HG03280 (cell line): ENCODE data around the gene RIPK3.
"Not testable (repeated sequence)": the region's sequence is repeated elsewhere in the genome, so short reads cannot be mapped to it uniquely, and the experiment has no call there.

Experiments
- ATAC-seq: cut with Tn5 transposase; IDR thresholded peaks from one replicate; pipeline ENCODE4 v1.9.1; 2021; ENCODE audit warnings: mild to moderate bottlenecking, moderate library complexity; ENCODE audit not compliant: unreplicated experiment

Gene RIPK3

DNA sequence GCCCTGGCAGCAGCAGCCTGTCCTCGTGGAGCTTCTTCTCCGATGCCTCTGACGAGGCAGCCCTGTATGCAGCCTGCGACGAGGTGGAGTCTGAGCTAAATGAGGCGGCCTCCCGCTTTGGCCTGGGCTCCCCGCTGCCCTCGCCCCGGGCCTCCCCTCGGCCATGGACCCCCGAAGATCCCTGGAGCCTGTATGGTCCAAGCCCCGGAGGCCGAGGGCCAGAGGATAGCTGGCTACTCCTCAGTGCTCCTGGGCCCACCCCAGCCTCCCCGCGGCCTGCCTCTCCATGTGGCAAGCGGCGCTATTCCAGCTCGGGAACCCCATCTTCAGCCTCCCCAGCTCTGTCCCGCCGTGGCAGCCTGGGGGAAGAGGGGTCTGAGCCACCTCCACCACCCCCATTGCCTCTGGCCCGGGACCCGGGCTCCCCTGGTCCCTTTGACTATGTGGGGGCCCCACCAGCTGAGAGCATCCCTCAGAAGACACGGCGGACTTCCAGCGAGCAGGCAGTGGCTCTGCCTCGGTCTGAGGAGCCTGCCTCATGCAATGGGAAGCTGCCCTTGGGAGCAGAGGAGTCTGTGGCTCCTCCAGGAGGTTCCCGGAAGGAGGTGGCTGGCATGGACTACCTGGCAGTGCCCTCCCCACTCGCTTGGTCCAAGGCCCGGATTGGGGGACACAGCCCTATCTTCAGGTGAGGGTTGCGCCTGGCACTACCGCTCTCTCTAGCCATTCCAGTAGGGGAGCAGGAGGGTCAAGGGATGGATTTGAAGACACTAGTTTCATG, 30.3 kb upstream of the RIPK3 start:
- ATAC-seq = no peak

DNA sequence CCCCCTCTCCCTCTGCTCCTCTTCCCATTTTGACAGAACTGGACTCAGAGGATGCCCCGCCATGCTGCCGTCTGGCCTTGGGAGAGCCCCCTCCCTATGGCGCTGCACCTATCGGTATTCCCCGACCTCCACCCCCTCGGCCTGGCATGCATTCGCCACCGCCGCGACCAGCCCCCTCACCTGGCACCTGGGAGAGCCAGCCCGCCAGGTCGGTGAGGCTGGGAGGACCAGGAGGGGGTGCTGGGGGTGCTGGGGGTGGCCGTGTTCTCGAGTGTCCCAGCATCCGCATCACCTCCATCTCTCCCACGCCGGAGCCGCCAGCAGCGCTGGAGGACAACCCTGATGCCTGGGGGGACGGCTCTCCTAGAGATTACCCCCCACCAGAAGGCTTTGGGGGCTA, 29.7 kb upstream of the RIPK3 start:
- no peak for ATAC-seq

DNA sequence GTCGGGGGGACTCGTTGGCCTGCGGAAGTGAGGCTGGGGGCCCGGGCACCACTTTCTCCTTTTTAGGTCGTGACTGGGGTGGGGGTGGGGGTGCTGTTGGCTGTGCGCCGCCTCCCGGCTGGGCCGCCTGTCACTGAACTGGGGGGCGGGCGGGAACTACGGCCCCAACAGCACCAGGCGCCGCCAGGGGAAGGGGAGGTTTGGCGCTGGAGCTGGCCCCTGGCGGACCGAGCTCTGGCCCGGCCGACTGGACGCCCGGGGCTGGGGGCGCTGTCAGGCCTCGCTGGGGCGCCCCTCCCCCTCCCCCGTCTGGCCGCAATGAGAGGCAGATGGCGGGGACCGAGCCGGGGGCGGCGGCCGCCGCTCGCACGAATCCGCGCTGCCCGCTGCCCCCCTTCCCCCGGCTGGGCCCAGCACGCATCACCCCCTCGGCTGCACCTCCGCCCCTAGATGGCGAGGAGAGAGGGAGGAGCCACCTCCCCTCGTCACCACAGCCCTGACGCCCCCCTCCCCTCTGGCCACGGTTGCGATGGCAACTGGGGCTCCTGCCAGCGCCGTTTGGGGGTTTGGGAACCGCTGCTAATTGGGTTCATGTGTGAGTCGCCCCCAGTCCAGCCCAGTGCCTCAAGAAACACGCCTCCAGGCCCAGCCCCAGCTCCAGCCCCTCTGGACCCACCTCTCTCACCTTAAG, 28.9 kb upstream of the RIPK3 start:
- no peak for ATAC-seq

DNA sequence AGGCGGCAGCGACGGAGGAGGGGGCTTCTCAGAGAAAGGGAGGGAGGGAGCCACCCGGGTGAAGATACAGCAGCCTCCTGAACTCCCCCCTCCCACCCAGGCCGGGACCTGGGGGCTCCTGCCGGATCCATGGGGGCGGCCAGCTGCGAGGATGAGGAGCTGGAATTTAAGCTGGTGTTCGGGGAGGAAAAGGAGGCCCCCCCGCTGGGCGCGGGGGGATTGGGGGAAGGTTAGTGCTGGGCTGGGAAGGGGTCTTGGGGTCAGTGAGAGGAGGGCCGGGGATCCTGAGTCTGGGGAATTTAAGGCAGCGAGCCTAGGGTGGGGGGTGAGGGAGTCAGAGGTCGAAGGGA, 28.4 kb upstream of the RIPK3 start:
- ATAC-seq = no peak

DNA sequence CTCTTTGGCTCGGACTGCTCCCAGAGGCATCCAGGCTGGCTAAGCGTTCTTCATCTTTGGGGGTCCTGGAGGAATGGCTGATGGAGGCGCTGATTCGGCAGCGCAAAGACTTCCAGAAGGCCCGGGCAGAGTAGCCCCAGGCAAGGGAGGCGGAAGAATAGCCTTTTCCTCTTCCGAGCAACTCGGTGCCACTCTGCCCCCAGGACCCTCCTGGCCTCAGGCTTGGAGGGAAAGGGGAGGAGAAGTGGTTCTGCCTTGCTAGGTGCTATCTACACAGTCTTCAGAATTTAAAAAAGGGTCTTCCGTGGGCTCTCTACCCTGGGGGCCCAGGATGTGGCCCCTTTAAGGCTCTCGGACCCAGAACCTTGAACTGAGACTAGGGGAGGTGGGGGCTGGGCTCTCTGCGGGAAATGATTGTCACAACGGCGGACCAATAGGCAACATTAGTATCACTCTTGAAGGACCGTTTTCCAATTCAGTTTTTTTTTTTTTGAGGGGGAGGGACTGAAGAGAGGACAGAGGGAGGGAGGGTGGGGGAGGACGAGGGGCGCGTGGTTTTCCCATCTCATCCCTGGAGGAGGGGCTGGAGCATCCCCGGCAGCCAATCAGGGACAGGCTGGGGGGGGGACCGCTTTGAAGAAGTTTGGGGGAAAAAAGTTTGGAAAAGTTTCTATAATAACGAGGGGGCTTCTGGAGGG, 27.9 kb upstream of the RIPK3 start, which contains the start of gene NFATC4:
TSS of gene NFATC4 (plus strand) at position 671 of the 698 bp plus-strand sequence. CDS start 157 bp downstream, outside the sequence.
- no peak for ATAC-seq

DNA sequence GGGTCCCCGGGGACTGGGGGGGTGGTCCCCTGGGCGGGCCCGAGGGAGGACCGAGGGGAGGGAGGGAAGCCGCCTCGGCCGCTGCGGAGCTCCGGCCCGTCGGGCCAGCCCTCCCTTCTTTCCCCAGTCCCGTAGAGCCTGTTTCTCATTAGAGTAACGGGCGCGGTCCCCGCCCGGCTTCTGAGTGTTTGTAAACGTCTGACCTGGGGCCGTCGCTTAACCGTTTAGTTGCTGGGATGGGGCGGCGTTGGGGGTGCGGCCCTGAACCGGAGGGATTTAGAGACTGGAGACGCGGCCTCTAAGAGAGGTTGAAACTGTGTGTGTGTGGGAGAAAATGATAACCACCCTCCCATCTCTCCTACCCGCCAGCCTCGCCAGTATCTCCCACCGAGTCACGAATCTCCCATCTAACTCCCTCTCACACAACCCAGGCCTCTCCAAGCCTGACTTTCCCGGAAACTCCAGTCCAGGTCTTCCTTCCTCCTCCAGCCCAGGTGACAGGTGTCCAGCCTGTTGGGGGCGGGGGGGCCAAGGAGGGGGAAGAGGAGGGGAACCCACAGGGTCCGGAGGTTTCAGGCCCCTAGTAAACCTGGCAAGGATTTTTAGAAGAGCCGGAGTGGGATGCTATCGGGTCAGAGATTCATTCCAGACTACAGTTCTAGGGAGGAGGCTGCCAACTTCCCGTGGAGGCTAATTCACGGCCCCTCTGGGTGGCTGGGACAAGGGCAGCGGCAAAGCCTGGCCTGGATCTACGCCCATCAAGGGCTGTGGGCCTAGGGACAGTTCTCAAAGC, 27.1 kb upstream of the RIPK3 start:
- peak; percentile 58 for ATAC-seq

DNA sequence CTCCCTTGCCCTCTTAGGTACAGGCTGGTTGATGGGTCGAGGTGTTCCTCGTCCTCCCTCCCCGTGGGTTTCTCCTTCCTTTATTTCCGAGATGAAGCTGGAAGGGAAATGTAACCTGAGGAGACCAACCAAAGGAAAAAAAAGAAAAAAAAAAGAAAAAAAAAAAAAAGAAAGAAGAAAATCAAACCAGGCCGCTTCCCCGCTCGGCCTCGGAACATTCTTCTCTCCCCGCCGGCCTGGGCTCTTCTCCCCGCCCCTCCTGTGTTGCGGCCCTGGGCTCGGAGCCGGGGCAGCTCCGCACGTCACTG, 26.6 kb upstream of the RIPK3 start:
- ATAC-seq = no peak

DNA sequence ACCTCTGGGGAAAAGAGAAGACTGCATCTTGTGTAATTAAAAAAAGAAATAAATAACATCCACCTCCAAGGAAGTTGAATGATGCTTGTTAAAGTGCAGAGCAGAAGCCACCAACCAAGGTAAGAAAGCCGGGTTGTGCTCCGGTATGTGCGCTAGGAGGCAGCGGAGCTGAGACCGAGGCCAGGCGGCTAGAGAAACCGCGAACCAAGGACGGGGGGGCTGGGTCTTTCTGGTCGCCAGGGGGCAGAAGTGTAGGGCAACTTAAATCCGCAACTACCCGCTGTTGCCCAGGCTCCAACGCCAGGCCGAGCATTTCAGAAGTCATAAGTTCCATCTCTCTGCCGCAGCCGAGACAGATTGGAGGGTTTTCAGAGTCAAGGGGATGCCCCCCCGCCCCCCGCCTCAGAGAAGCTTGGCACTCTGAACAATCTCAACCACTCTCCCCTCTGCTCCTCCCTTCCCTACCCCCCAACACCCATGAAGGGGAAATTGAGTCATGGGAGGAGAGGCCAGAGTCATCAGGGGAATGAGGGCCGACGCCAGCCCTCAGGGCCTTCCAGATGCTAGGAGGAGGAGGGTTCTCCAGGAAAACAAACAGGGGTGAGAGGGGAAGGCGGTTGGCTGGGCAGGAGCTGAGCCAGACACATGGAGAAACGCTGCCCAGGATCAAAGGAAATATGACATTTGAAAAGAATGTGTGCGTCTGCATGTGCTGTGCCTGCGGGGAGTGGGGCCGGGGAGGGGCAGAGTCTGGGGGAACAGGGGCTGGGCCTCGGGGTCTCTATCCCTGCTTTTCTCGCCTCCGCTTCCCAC, 26.0 kb upstream of the RIPK3 start:
- ATAC-seq = peak; percentile 50

DNA sequence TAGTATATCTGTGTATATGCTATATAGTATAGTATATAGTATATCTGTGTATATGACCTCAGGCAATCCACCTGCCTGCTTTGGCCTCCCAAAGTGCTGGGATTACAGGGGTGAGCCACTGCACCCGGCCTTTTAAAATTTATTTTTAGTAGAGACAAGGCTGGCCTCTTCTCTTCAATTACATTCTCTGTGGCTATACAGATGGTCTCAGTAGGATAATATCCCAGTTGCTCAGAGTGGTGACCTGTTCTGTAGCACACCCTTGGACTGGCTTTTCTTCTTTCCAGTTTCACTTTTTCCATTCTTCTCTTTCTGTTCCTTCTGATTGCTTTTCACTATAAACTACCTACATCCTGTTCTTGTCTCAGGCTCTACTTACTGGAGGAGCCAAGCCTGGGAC, 25.1 kb upstream of the RIPK3 start:
- ATAC-seq = no peak

DNA sequence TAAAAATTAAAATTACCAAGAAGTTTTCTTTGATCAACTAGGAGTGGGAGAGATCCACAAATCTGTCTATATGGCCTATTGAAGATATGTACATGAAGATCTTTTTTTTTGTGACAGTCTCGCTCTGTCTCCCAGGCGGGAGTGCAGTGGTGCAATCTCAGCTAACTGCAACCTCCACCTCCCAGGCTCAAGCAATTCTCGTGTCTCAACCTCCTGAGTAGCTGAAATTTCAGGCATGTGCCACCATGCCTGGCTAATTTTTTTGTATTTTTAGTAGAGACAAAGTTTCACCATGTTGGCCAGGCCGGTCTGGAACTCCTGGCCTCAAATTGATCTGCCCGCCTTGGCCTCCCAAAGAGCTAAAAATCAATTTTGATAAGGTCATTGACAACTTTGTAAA, 23.6 kb upstream of the RIPK3 start:
- ATAC-seq = no peak

DNA sequence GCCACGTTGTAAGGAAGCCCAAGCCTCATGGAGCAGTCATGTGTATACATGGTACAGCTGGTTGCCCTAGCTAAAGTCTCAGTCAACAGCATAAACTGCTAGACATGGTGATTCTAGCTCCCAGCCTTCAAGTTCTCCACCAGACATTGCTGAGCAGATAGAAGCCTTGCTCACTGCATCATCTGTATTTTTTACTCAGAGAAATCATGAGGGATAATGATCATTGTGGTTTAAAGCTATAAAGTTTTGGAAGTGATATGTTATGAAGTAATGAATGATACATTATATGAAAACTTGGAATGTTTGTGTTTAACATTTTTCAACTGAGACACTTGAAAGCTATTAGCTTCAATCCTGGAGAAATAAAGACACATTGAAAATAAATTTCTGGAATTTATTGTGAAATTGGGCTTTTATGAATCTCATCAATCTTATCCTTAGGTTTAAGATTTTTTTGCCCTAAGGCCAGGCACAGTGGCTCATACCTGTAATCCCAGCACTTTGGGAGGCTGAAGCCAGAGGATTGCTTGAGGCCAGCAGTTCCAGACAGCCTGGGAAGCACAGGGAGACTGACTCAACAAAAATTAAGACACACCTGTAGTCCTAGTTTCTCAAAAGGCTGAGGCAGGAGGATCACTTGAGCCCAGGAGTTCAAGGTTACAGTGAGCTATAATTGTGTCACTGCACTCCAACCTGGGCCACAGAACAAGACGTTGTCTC, 22.6 kb upstream of the RIPK3 start:
- no peak for ATAC-seq

DNA sequence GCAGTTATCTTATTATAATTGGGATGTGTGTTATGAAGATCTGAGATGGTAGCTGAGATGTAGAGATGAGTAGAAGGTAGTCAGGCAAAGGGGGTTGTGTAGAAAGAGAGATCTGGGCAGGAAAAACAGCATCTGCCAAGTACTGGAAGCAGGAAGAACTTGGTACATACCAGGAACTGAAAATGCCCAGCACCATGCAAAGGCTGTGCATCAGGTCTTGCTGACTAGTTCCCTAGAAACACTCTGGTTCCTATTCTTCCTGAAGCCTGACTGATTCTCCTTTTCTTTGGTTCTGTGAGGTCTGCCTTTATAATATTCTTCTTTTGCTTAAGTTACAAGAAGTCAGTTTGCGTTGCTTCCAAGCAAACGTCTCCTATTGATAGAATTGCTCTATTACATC, 21.5 kb upstream of the RIPK3 start:
- ATAC-seq = no peak

DNA sequence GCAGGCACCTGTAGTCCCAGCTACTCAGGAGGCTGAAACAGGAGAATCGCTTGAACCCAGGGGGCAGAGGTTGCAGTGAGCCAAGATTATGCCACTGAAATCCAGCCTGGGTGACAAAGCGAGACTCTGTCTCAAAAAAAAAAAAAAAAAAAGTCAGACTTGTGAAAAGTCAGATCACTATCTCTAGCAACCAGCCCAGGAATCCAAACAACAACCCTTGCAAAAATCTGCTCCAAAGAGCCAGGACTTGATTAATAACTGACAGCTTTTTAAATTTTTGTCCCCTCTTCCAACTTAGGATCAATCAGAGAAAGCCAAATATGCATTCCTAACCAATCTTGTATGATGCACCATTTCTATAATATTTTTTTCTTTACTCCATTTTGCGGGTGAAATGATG, 20.5 kb upstream of the RIPK3 start:
- no peak for ATAC-seq

DNA sequence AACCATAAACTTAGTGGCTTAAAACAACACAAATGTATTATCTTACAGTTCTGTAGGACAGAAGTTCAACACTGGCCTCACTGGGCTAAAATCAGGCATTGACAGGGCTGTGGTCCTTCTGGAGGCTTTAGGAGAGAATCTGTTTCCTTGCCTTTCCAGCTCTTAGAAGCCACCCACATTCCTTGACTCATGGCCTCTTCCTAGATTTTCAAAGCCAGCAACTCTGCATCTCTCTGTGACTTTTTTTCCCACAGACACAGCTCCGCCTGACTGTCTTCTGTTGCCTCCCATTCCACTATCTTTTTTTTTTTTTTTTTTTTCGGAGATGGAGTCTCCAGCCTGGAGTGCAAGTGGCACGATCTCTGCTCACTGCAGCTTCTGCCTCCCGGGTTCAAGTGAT, 16.4 kb upstream of the RIPK3 start:
- ATAC-seq = no peak

DNA sequence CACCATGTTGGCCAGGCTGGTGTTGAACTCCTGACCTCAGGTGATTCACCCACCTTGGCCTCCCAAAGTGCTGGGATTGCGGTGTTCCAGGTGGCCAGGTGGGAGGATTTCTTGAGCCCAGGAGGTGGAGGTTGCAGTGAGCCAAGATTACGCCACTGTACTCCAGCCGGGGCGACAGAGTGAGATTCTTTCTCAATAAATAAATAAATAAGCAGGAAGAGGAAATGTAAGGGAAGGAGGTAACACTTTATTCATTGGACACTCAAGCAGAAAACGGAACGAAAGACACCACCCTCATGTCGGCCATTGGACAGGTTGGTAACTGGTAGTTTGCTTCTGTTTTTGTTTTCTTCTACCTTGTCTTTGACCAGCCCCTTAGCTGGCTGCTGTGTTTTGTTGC, 15.2 kb upstream of the RIPK3 start:
- no peak for ATAC-seq

DNA sequence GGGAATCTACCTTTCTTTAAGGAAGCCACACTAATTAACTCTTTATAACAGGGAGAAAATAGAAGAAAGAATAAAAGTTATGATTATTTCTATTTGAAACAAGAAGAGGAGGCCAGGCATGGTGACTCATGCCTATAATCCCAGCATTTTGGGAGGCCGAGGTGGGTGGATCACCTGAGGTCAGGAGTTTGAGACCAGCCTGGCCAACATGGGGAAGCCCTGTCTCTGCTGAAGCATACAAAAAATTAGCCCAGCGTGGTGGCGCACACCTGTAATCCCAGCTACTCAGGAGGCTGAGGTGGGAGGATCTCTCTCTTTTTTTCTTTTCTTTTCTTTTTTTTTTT, 14.7 kb upstream of the RIPK3 start:
- not testable (repeated sequence) for ATAC-seq

DNA sequence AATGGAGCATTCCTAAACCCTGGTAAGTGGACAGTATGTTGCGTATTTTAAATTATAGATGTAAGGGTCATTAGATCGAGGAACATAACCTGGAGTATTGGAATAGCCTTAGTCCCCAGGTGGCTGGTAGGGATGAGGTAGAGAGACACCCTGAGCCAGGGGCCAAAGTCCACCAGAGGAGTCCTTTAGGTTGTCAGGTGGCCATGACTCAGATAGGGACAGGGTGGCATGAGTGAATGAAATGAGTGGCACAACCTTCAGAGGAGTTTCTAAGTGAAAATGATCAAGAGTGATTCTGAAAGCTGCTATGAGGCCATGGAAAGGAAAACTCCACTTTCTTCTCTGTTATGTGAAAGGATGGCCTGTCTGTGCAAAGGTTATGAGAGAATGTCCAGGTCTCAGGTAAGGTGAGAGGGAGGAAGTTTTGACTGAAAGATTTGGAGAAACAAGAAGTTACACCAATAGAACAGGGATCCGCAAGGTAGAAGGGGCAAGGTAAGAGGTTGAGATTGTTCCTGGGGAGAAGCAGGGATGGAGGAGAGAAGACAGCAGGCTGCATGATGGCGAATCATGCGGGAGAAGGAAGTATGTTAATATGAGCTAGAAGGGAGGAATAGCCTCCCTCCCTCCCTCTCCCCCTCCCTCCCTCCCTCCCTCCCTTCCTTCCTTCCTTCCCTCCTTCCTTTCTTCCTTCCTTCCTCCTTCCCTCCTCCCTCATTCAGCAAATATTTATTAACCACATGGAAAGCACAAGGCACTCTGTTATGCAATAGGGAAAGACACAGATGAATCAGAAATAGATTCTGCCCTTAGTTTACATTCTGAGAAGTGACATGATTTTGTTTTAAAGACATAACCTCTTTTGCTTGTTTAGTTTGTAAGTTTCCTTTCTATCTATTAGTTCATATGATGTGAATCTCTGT, 14.0 kb upstream of the RIPK3 start:
- no peak for ATAC-seq

DNA sequence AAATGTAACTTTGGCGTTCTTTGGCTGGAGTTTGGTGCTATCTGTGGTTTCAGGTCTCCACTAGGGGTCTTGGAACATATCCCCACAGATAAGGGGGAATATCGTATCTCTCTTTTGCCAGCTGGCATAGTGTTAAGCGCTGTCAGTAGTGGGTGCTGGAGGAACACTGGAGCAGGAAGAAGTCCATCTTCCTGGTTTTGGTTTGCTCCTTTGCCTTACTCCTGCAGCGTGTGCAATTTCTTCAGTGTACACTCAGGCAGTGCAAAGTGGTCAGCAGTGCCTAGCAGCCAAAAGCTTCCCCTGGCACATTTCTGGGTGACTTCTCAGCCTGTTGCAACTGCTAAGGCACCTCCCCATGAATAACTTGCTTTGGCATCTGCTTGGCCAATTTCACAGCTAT, 11.7 kb upstream of the RIPK3 start:
- ATAC-seq = no peak

DNA sequence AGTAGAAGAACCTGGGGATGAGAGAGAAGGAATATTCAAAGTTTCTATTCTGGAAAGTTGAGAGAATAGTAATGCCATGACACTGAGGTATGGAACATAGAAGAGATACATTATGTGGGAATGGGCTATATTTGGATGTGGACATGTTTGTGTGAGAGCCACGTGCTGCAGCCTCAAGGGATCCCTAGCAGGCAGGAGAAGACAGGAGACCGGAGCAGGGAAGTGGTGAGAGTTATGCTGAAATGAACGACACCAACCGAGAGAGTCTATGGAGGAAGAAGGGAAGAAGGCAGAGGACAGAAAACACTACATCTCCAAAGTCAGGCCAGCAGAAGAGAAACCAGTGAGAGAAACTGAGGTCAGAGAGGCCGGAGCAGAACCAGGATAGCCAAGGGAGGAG, 10.0 kb upstream of the RIPK3 start:
- no peak for ATAC-seq
